Lung (tissue), 12 donors: Measurements from ENCODE around the gene PNPO. TPM values are rescaled to one million over a fixed set of nuclear protein-coding genes. Genes with fewer than 3 reads are reported as not detected.

Experiments used
- ATAC-seq: fragments of 200-7000 bp; cut with Tn5 transposase; one replicate; pipeline ENCODE4 v1.9.1; 2020; ENCODE audit warnings: moderate number of reproducible peaks; ENCODE audit not compliant: insufficient read depth, low FRiP score
- DNase-seq, 3 donors: peaks; one replicate each; pipeline ENCODE4 v3.0.0-alpha.2; 2013 to 2017
- H3K27ac ChIP-seq, 2 donors: one replicate each; pipeline ENCODE4 v1.5.1; 2013; ENCODE audit warnings: mild to moderate bottlenecking in 2 of 2, moderate library complexity in 2 of 2, control low read depth in 1 of 2, inconsistent platforms in 1 of 2, low read depth in 1 of 2, low read length in 1 of 2
- H3K27me3 ChIP-seq, 3 donors: one replicate each; pipeline ENCODE4 v1.5.1; 2013; ENCODE audit warnings: low read length in 2 of 3; ENCODE audit not compliant: control insufficient read depth in 3 of 3, insufficient read depth in 3 of 3
- H3K36me3 ChIP-seq, 4 donors: one replicate each; pipeline ENCODE4 v1.5.1; 2013; ENCODE audit warnings: low read length in 4 of 4, mild to moderate bottlenecking in 1 of 4, moderate library complexity in 1 of 4; ENCODE audit not compliant: control insufficient read depth in 4 of 4, insufficient read depth in 4 of 4
- H3K4me1 ChIP-seq, 5 donors: one replicate each; pipeline ENCODE4 v1.5.1; 2013; ENCODE audit warnings: low read length in 5 of 5, mild to moderate bottlenecking in 2 of 5, moderate library complexity in 1 of 5; ENCODE audit not compliant: control insufficient read depth in 5 of 5, insufficient read depth in 5 of 5
- H3K4me3 ChIP-seq: one replicate; pipeline ENCODE4 v1.5.1; 2013; ENCODE audit warnings: mild to moderate bottlenecking, control low read depth, moderate library complexity
- H3K9ac ChIP-seq, 2 donors: one replicate each; pipeline ENCODE4 v1.5.1; 2013; ENCODE audit warnings: low read length in 2 of 2, control low read depth in 1 of 2; ENCODE audit not compliant: insufficient read depth in 1 of 2
- H3K9me3 ChIP-seq, 4 donors: one replicate each; pipeline ENCODE4 v1.5.1; 2013; ENCODE audit warnings: low read length in 3 of 4, mild to moderate bottlenecking in 1 of 4, moderate library complexity in 1 of 4; ENCODE audit not compliant: control insufficient read depth in 4 of 4, insufficient read depth in 3 of 4
- CTCF ChIP-seq: IDR thresholded peaks from 2 replicates; pipeline ENCODE4 v1.5.1; 2012; ENCODE audit warnings: mild to moderate bottlenecking; ENCODE audit errors: control extremely low read depth, extremely low read depth
- WGBS, 2 donors: extraction: QIAGEN DNeasy Blood & Tissue Kit; methylation state at CpG; one replicate each; pipeline ENCODE4 v1.1.7; 2013; 5-methylcytosine and 5-hydroxymethylcytosine counted together
- polyA plus RNA-seq, 2 donors: library from polyadenylated mRNA; stranded (reverse); fragments of 200-250 nt; gene quantifications; one replicate each; pipeline ENCODE4 v1.2.1, GENCODE V29; 2013
- total RNA-seq, 2 donors: library from RNA; depleted of rRNA in 1 of 2; stranded (reverse); fragments of >200 nt in 1 of 2; gene quantifications; one replicate each; pipeline ENCODE4 v1.2.1, GENCODE V29; 2014 to 2021
- donor health status: control.
- donor health status: control.
- donor health status: Bipolar disorder and iron deficiency.
- donor health status: healthy.
- donor health status: DM: yes; HTN: yes; CAD: no.

The PNPO gene
- total and polyA plus RNA-seq, 4 donors = 9.3 to 43.9 (median 11.2) TPM

GRCh38 chr17:47993964-47994363 is 52.6 kb downstream of the PNPO start:
- ATAC-seq = no peak
- 86 to 87% methylated on average over 5 of the region's 5 CpGs for WGBS, 2 donors
- Histone ChIP-seq H3K27me3 (no peaks in the 10 kb centered on the region), H3K9ac (no peak overlapping the region), H3K4me3 (no peak overlapping the region), H3K27ac (no peak overlapping the region), H3K4me1 (peaks cover 0 to 4% (median 0%) of the 10 kb centered on the region in 5 donors), H3K9me3 (no peaks in the 10 kb centered on the region), H3K36me3 (no peaks in the 10 kb centered on the region)
- no peak for DNase-seq
- TF ChIP-seq CTCF = no peak

GRCh38 chr17:47994724-47995123 is 53.4 kb downstream of the PNPO start:
- Histone ChIP-seq H3K4me3 (no peak overlapping the region), H3K27ac (no peak overlapping the region), H3K36me3 (no peaks in the 10 kb centered on the region), H3K9ac (no peak overlapping the region), H3K4me1 (peaks cover 0 to 4% (median 0%) of the 10 kb centered on the region in 5 donors), H3K27me3 (no peaks in the 10 kb centered on the region), H3K9me3 (no peaks in the 10 kb centered on the region)
- no peak for TF ChIP-seq CTCF
- no peak for ATAC-seq
- DNase-seq = no peak
- WGBS, 2 donors = 79 to 93% methylated on average over 4 of the region's 4 CpGs

- TF ChIP-seq CTCF = no peak
- Histone ChIP-seq H3K27ac (no peak overlapping the region), H3K4me1 (peaks cover 0 to 4% (median 0%) of the 10 kb centered on the region in 5 donors), H3K36me3 (no peaks in the 10 kb centered on the region), H3K4me3 (no peak overlapping the region), H3K9ac (no peak overlapping the region), H3K9me3 (no peaks in the 10 kb centered on the region), H3K27me3 (no peaks in the 10 kb centered on the region)
- WGBS, 2 donors = 74 to 78% methylated on average over 13 of the region's 13 CpGs
- ATAC-seq (no peak), DNase-seq (no peak)
These were observed 54.0 kb downstream of the PNPO start for GRCh38 chr17:47995241-47995935.

- Histone ChIP-seq H3K9me3 (no peaks in the 10 kb centered on the region), H3K4me1 (peaks cover 0 to 4% (median 0%) of the 10 kb centered on the region in 5 donors), H3K4me3 (no peak overlapping the region), H3K9ac (no peak overlapping the region), H3K27me3 (no peaks in the 10 kb centered on the region), H3K27ac (no peak overlapping the region), H3K36me3 (no peaks in the 10 kb centered on the region)
- DNase-seq (no peak), ATAC-seq (no peak)
- WGBS, 2 donors = 70 to 73% methylated on average over 9 of the region's 9 CpGs
- no peak for TF ChIP-seq CTCF
These were observed 54.8 kb downstream of the PNPO start for GRCh38 chr17:47996201-47996600.
